Smooth muscle cell (in vitro differentiated cells): ENCODE data around the gene GRIN2D. TPM values are rescaled to one million over a fixed set of nuclear protein-coding genes. Genes with fewer than 3 reads are reported as not detected.

Source experiments
- DNase-seq: peaks from one replicate; lab custom pipeline; 2025; ENCODE audit not compliant: unreplicated experiment; lab: John Stamatoyannopoulos, UW
- H2AFZ ChIP-seq: fragments of 200-600 bp; sonication (generic); 2 replicates; pipeline ENCODE4 v1.6.0; 2016; ENCODE audit warnings: antibody characterized with exemption, low read depth, mild to moderate bottlenecking
- H3F3A ChIP-seq: fragments of 200-600 bp; sonication (generic); 2 replicates; pipeline ENCODE4 v1.6.0; 2017; ENCODE audit warnings: antibody characterized with exemption, low read depth
- H3K27ac ChIP-seq: fragments of 200-600 bp; sonication (generic); 2 replicates; pipeline ENCODE4 v1.5.1; 2016; ENCODE audit warnings: low read depth, mild to moderate bottlenecking
- H3K27me3 ChIP-seq: fragments of 200-600 bp; sonication (generic); 2 replicates; pipeline ENCODE4 v1.6.1; 2016; ENCODE audit warnings: low read depth, mild to moderate bottlenecking
- H3K36me3 ChIP-seq: fragments of 200-600 bp; sonication (generic); 2 replicates; pipeline ENCODE4 v1.5.1; 2016; ENCODE audit warnings: low read depth
- H3K4me1 ChIP-seq: fragments of 200-600 bp; sonication (generic); 2 replicates; pipeline ENCODE4 v1.5.1; 2016; ENCODE audit warnings: low read depth
- H3K4me2 ChIP-seq: fragments of 200-600 bp; sonication (generic); 2 replicates; pipeline ENCODE4 v1.6.0; 2016; ENCODE audit warnings: mild to moderate bottlenecking
- H3K4me3 ChIP-seq: fragments of 200-600 bp; sonication (generic); 2 replicates; pipeline ENCODE4 v1.5.1; 2016; ENCODE audit warnings: mild to moderate bottlenecking
- H3K79me2 ChIP-seq: fragments of 200-600 bp; sonication (generic); 2 replicates; pipeline ENCODE4 v1.6.0; 2016; ENCODE audit warnings: low read depth, mild to moderate bottlenecking
- H3K9ac ChIP-seq: fragments of 200-600 bp; sonication (generic); 2 replicates; pipeline ENCODE4 v1.6.0; 2016; ENCODE audit warnings: low read depth
- H3K9me3 ChIP-seq: fragments of 200-600 bp; sonication (generic); replicated peaks from 2 replicates; pipeline ENCODE4 v1.5.1; 2016; ENCODE audit warnings: low read depth
- H4K20me1 ChIP-seq: fragments of 200-600 bp; sonication (generic); 2 replicates; pipeline ENCODE4 v1.6.0; 2016; ENCODE audit warnings: low read depth
- WGBS: methylation state at CpG from one replicate; pipeline ENCODE4 v1.1.7; 2016; ENCODE audit warnings: low lambda C conversion rate; 5-methylcytosine and 5-hydroxymethylcytosine counted together
- polyA plus RNA-seq: library from polyadenylated mRNA; unstranded; fragments of >200 nt; fragmentation: Nextera tagmentation; extraction: Ambion mirVana; gene quantifications from 2 replicates; pipeline ENCODE4 v1.2.1, GENCODE V29; 2016
- total RNA-seq: library from RNA; depleted of rRNA; stranded (reverse); fragments of >200 nt; gene quantifications from 2 replicates; pipeline ENCODE4 v1.2.3, GENCODE V29; 2014
- TF ChIP-seq, protein P1 (sequence below): fragments of 200-600 bp; sonication (generic); IDR thresholded peaks from 2 replicates; pipeline ENCODE4 v1.5.1; 2017; ENCODE audit warnings: borderline replicate concordance, mild to moderate bottlenecking, antibody characterized with exemption; ENCODE audit not compliant: insufficient read depth, poor library complexity, severe bottlenecking

GRIN2D gene
- total and polyA plus RNA-seq, 2 experiments from 2014 or later = 4.0 to 10.7 TPM

GRCh38 chr19:48364598-48365348 lies 28.7 kb upstream of the GRIN2D start:
- Histone ChIP-seq H3F3A (no peaks in the 10 kb centered on the region), H3K9me3 (no peaks in the 10 kb centered on the region), H3K79me2 (no peaks in the 10 kb centered on the region), H3K27ac (no peak overlapping the region), H3K36me3 (no peaks in the 10 kb centered on the region), H3K4me1 (no peaks in the 10 kb centered on the region), H2AFZ (peak overlapping the region; percentile 62), H3K4me2 (peak overlapping the region; percentile 91), H3K4me3 (peak overlapping the region; percentile 54), H4K20me1 (no peaks in the 10 kb centered on the region), H3K27me3 (no peaks in the 10 kb centered on the region), H3K9ac (no peak overlapping the region)
- DNase-seq = no peak
- TF ChIP-seq, protein P1, sequence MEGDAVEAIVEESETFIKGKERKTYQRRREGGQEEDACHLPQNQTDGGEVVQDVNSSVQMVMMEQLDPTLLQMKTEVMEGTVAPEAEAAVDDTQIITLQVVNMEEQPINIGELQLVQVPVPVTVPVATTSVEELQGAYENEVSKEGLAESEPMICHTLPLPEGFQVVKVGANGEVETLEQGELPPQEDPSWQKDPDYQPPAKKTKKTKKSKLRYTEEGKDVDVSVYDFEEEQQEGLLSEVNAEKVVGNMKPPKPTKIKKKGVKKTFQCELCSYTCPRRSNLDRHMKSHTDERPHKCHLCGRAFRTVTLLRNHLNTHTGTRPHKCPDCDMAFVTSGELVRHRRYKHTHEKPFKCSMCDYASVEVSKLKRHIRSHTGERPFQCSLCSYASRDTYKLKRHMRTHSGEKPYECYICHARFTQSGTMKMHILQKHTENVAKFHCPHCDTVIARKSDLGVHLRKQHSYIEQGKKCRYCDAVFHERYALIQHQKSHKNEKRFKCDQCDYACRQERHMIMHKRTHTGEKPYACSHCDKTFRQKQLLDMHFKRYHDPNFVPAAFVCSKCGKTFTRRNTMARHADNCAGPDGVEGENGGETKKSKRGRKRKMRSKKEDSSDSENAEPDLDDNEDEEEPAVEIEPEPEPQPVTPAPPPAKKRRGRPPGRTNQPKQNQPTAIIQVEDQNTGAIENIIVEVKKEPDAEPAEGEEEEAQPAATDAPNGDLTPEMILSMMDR = no peak
- WGBS = 80% methylated on average over 9 of the region's 10 CpGs

DNA sequence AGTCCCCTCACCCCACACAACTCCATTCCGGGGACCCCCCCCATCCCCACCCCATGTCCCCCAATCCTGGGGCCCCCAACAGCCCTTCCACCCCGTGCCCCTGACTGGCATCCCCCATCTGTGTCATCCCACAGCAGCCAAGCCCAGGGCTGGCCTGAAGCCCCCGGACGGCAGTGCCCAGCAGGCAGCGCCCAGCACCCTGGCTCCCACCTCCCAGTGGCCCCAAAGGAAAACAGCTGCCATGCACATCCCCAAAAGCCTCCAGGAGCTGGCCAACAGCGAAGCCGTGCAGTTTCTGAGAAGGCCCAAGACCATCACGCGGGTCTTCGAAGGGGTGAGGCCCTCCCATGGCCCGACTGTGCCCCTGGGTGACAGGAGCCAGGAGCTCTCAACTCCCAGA lies 27.9 kb upstream of the GRIN2D start:
- no peaks in the 10 kb centered on the region for H4K20me1 ChIP-seq
- WGBS = 98% methylated on average over 9 of the region's 11 CpGs
- H3K9ac ChIP-seq = no peak overlapping the region
- DNase-seq = no peak
- no peak overlapping the region for H2AFZ ChIP-seq
- no peaks in the 10 kb centered on the region for H3K36me3 ChIP-seq
- no peaks in the 10 kb centered on the region for H3K79me2 ChIP-seq
- no peaks in the 10 kb centered on the region for H3K9me3 ChIP-seq
- no peak overlapping the region for H3K4me2 ChIP-seq
- H3K27me3 ChIP-seq = no peaks in the 10 kb centered on the region
- TF ChIP-seq, protein P1 = no peak
- H3K4me1 ChIP-seq = no peaks in the 10 kb centered on the region
- H3F3A ChIP-seq = no peaks in the 10 kb centered on the region
- H3K27ac ChIP-seq = no peak overlapping the region
- no peak overlapping the region for H3K4me3 ChIP-seq

DNA sequence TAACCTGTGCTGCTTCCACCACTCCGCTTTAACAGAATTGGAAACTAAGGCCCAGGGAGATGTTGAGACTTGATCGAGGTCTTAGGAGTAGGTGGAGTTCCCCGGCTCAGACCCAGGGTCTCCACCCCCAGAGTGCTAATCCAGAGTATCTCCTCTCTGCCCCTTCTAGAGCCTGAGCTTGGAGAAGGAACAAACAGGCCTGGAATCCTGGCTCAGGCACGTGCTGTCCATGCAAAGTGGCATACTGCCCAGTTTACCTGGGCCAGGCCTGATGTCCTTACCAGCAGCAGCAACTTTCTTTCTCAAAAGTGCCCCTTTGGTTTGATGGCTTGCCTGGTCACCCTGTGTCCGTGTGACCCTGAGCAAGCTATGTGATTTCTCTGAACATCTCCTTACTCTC lies 25.6 kb upstream of the GRIN2D start:
- WGBS = 85% methylated on average over 5 of the region's 5 CpGs
- H3K79me2 ChIP-seq = no peaks in the 10 kb centered on the region
- H3K9ac ChIP-seq = no peak overlapping the region
- H4K20me1 ChIP-seq = no peaks in the 10 kb centered on the region
- H3K27me3 ChIP-seq = no peaks in the 10 kb centered on the region
- H3K36me3 ChIP-seq = no peaks in the 10 kb centered on the region
- no peak overlapping the region for H2AFZ ChIP-seq
- H3K4me2 ChIP-seq = no peak overlapping the region
- TF ChIP-seq, protein P1 = no peak
- no peak overlapping the region for H3K27ac ChIP-seq
- H3K4me1 ChIP-seq = no peaks in the 10 kb centered on the region
- no peaks in the 10 kb centered on the region for H3F3A ChIP-seq
- no peak for DNase-seq
- no peaks in the 10 kb centered on the region for H3K9me3 ChIP-seq
- no peak overlapping the region for H3K4me3 ChIP-seq

DNA sequence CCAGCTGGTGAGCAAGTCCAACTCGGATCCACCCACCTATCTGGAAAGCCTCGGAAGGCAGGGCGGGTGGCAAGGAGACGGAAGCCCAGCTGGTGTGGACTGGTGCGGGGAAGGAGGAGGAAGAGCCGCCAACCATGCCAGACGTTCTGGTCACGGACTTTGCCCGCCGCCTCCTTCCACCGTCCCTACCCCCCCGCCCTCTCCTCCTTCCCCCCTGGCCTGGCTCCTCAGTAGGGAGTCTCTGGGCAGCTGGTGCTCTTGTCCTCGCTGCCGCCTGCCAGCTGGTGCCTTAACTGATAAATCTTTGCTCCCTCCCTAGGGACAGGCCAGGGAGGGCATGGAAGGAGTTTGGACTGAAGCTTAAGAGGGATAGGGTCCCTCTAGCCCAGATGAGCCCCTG lies 24.5 kb upstream of the GRIN2D start:
- Histone ChIP-seq H3K36me3 (no peaks in the 10 kb centered on the region), H3K9me3 (no peaks in the 10 kb centered on the region), H2AFZ (no peak overlapping the region), H3K27ac (no peak overlapping the region), H4K20me1 (no peaks in the 10 kb centered on the region), H3K4me2 (no peak overlapping the region), H3K79me2 (no peaks in the 10 kb centered on the region), H3K4me1 (no peaks in the 10 kb centered on the region), H3K9ac (no peak overlapping the region), H3K4me3 (no peak overlapping the region), H3F3A (no peaks in the 10 kb centered on the region), H3K27me3 (no peaks in the 10 kb centered on the region)
- DNase-seq = no peak
- TF ChIP-seq, protein P1 = no peak
- WGBS = 82% methylated on average over 13 of the region's 14 CpGs
